NCI-H187 (cell line): ENCODE results near the gene EDC4.
A peak's percentile ranks its signal among the peaks of the same experiment; 100 is the strongest.
"Not testable (repeated sequence)": the region's sequence is repeated elsewhere in the genome, so short reads cannot be mapped to it uniquely, and the experiment has no call there.

ENCODE experiments used
- DNase-seq, 2 experiments: peaks; one replicate each; lab custom pipeline; 2025; lab: John Stamatoyannopoulos, UW

EDC4 gene

GRCh38 chr16:67872631-67873434 is at the start of gene EDC4:
Gene EDC4 (plus strand): TSS chr16:67873052. CDS start chr16:67873262, 210 bp downstream.
- DNase-seq, result peak in 1 of 2 experiments; percentile 11

- DNase-seq, result no peak
Observed at GRCh38 chr16:67825119-67825518, 47.7 kb upstream of the EDC4 start.

GRCh38 chr16:67825906-67826305 is 46.9 kb upstream of the EDC4 start:
- DNase-seq, result no peak

- DNase-seq, result no peak
Observed at GRCh38 chr16:67828651-67829050, 44.2 kb upstream of the EDC4 start.

GRCh38 chr16:67833030-67833414 is 39.8 kb upstream of the EDC4 start:
- no peak for DNase-seq

GRCh38 chr16:67833415-67834241 is 39.2 kb upstream of the EDC4 start:
- peak; percentile 51 to 66 for DNase-seq

- no peak for DNase-seq
Observed at GRCh38 chr16:67834242-67834614, 38.6 kb upstream of the EDC4 start.

- DNase-seq, result not testable (repeated sequence)
Observed at GRCh38 chr16:67837190-67837589, 35.7 kb upstream of the EDC4 start.

- no peak for DNase-seq
Observed at GRCh38 chr16:67837811-67838210, 35.0 kb upstream of the EDC4 start.

GRCh38 chr16:67841198-67841815 is 31.5 kb upstream of the EDC4 start:
- DNase-seq, result no peak

GRCh38 chr16:67841816-67842508 is 30.9 kb upstream of the EDC4 start, which contains the start of gene THAP11:
Gene THAP11 (plus strand): TSS chr16:67842320. CDS start chr16:67842555, 235 bp downstream.
- peak; percentile 69 to 73 for DNase-seq

- DNase-seq, result no peak
Observed at GRCh38 chr16:67842509-67843342, 30.1 kb upstream of the EDC4 start.

- DNase-seq, result no peak
Observed at GRCh38 chr16:67843343-67843765, 29.5 kb upstream of the EDC4 start.

GRCh38 chr16:67844497-67844896 is 28.4 kb upstream of the EDC4 start:
- DNase-seq, result no peak

- DNase-seq, result no peak
Observed at GRCh38 chr16:67845291-67846062, 27.4 kb upstream of the EDC4 start.

- DNase-seq, result no peak
Observed at GRCh38 chr16:67846063-67846319, 26.9 kb upstream of the EDC4 start.

GRCh38 chr16:67846320-67847063 is 26.4 kb upstream of the EDC4 start, which contains the start of gene NUTF2:
Gene NUTF2 (plus strand): TSS chr16:67846933. CDS start chr16:67865131, 18,198 bp downstream.
- peak; percentile 77 to 85 for DNase-seq

- no peak for DNase-seq
Observed at GRCh38 chr16:67847064-67847861, 25.6 kb upstream of the EDC4 start, which contains the start of gene CENPT. Gene CENPT (minus strand): TSS chr16:67847693. CDS start chr16:67833859, 13,834 bp downstream.

GRCh38 chr16:67848118-67848517 is 24.7 kb upstream of the EDC4 start:
- no peak for DNase-seq
